ENCODE results near the gene LYST. TPM values are rescaled to one million over a fixed set of nuclear protein-coding genes. Genes with fewer than 3 reads are reported as not detected.

Gene LYST
- total RNA-seq, 4 donors from 2014 or later, result 12.3 to 36.6 (median 21.0) TPM

- Histone ChIP-seq H3K9me3 (no peaks in the 10 kb centered on the region), H3K36me3 (no peaks in the 10 kb centered on the region), H3K27me3 (no peaks in the 10 kb centered on the region), H3K27ac (no peak overlapping the region), H3K4me3 (no peak overlapping the region), H3K4me1 (peaks cover 4 to 39% (median 12%) of the 10 kb centered on the region in 3 donors)
- intact Hi-C loops (cut with DNase I), result loop anchor here (10.0 kb wide), 1 partner anchor 110 kb away; no protein-coding TSS in a partner anchor
- 76 to 84% methylated on average over 2 to 3 of the region's 3 CpGs for WGBS, 2 donors
- no peak for TF ChIP-seq POLR2A (IDR thresholded peaks at IDR 0.05)
- TF ChIP-seq CTCF (IDR thresholded peaks at IDR 0.05), result no peak
- no peak for DNase-seq
Measured at GRCh38 chr1:235844776-235845175, 21.9 kb downstream of the LYST start.

- H3K9me3 ChIP-seq, result no peaks in the 10 kb centered on the region
- H3K27me3 ChIP-seq, result no peaks in the 10 kb centered on the region
- no peak for DNase-seq
- intact Hi-C loops (cut with DNase I), result loop anchor here (10.0 kb wide), 1 partner anchor 111 kb away; no protein-coding TSS in a partner anchor
- H3K4me3 ChIP-seq, result no peak overlapping the region
- peaks cover 4 to 39% (median 12%) of the 10 kb centered on the region in 3 donors for H3K4me1 ChIP-seq
- no peak overlapping the region for H3K27ac ChIP-seq
- H3K36me3 ChIP-seq, result no peaks in the 10 kb centered on the region
- TF ChIP-seq CTCF (IDR thresholded peaks at IDR 0.05) (peak in 4 of 6 experiments; percentile 10 to 50 (median 43)), POLR2A (IDR thresholded peaks at IDR 0.05) (no peak)
- WGBS, 2 donors, result 20 to 42% methylated on average over 2 of the region's 2 CpGs
Measured at GRCh38 chr1:235843461-235843961, 23.2 kb downstream of the LYST start.

GRCh38 chr1:235841938-235842545 is 24.7 kb downstream of the LYST start:
- Histone ChIP-seq H3K36me3 (no peaks in the 10 kb centered on the region), H3K9me3 (no peaks in the 10 kb centered on the region), H3K27me3 (no peaks in the 10 kb centered on the region), H3K4me3 (no peak overlapping the region), H3K27ac (no peak overlapping the region), H3K4me1 (peaks cover 4 to 39% (median 12%) of the 10 kb centered on the region in 3 donors)
- 81 to 90% methylated on average over 1 of the region's 1 CpG for WGBS, 2 donors
- no peak for DNase-seq
- TF ChIP-seq CTCF (IDR thresholded peaks at IDR 0.05), result no peak
- no peak for TF ChIP-seq POLR2A (IDR thresholded peaks at IDR 0.05)
- intact Hi-C loops (cut with DNase I), result loop anchor here (10.0 kb wide), 1 partner anchor 113 kb away; no protein-coding TSS in a partner anchor

GRCh38 chr1:235838021-235838420 is 28.7 kb downstream of the LYST start:
- TF ChIP-seq POLR2A (IDR thresholded peaks at IDR 0.05), result no peak
- TF ChIP-seq CTCF (IDR thresholded peaks at IDR 0.05), result no peak
- no peak overlapping the region for H3K27ac ChIP-seq
- no peaks in the 10 kb centered on the region for H3K9me3 ChIP-seq
- H3K36me3 ChIP-seq, result no peaks in the 10 kb centered on the region
- 56 to 68% methylated on average over 1 of the region's 1 CpG for WGBS, 2 donors
- peaks cover 0 to 28% (median 3%) of the 10 kb centered on the region in 3 donors for H3K4me1 ChIP-seq
- no peak for DNase-seq
- H3K4me3 ChIP-seq, result no peak overlapping the region
- no peaks in the 10 kb centered on the region for H3K27me3 ChIP-seq
- intact Hi-C loops (cut with DNase I), result no loop called here

- peaks cover 0 to 15% (median 0%) of the 10 kb centered on the region in 3 donors for H3K4me1 ChIP-seq
- TF ChIP-seq CTCF (IDR thresholded peaks at IDR 0.05) (no peak), POLR2A (IDR thresholded peaks at IDR 0.05) (no peak)
- peak overlapping the region in 2 of 4 donors; percentile 30 to 31 for H3K27ac ChIP-seq
- intact Hi-C loops (cut with DNase I), result no loop called here
- 34 to 58% methylated on average over 4 of the region's 4 CpGs for WGBS, 2 donors
- DNase-seq, result no peak
- no peaks in the 10 kb centered on the region for H3K9me3 ChIP-seq
- peaks cover 0 to 4% (median 0%) of the 10 kb centered on the region in 3 donors for H3K36me3 ChIP-seq
- H3K4me3 ChIP-seq, result peak overlapping the region in 1 of 4 donors; percentile 26
- no peaks in the 10 kb centered on the region for H3K27me3 ChIP-seq
Measured at GRCh38 chr1:235835226-235835625, 31.5 kb downstream of the LYST start.
